Endothelial cell of umbilical vein (primary cell): ENCODE measurements around the gene HMCN1. TPM values are rescaled to one million over a fixed set of nuclear protein-coding genes. Genes with fewer than 3 reads are reported as not detected.

Source experiments
- BruUV-seq: library from RNA; stranded (reverse); fragments of 400-500 nt; replicated peaks from 2 replicates; lab custom pipeline; 2021; lab: Mats Ljungman, UMichigan
- CTCF ChIA-PET: fragments of 300-600, 350-600 bp; sonication (Branson Sonifier 250); formaldehyde crosslinking; loops from one replicate; lab custom pipeline; 2021; ENCODE audit warnings: antibody characterized with exemption, inconsistent platforms; lab: Charles Lee
- POLR2A ChIA-PET: fragments of 300-600, 350-600 bp; sonication (Branson Sonifier 250); formaldehyde crosslinking; loops from one replicate; lab custom pipeline; 2021; ENCODE audit warnings: antibody characterized with exemption, inconsistent platforms; lab: Charles Lee
- DNase-seq: peaks from one replicate; pipeline ENCODE4 v3.0.0-alpha.2; 2011; ENCODE audit warnings: low read depth, low spot score
- FAIRE-seq: peaks from 2 replicates; lab custom pipeline; 2011; peaks lifted over from hg19 to GRCh38; lab: Jason Lieb, UNC
- H2AFZ ChIP-seq: 2 replicates; pipeline ENCODE4 v1.6.0; 2012; ENCODE audit warnings: low read depth, low read length, control low read depth, inconsistent platforms
- H3K27ac ChIP-seq: 2 replicates; pipeline ENCODE4 v1.5.1; 2011; ENCODE audit warnings: low read depth, mild to moderate bottlenecking, control low read depth, low read length, moderate library complexity; ENCODE audit not compliant: insufficient read depth
- H3K27me3 ChIP-seq, 2 experiments: 2 replicates each; pipeline versions ENCODE4 v1.6.0 to v1.6.1; 2011; ENCODE audit warnings: low read length in 2 of 2, mixed read lengths in 1 of 2; ENCODE audit not compliant: control insufficient read depth in 2 of 2, insufficient read depth in 2 of 2
- H3K36me3 ChIP-seq, 2 experiments: 2 replicates in 1 of 2; 3 replicates in 1 of 2; pipeline ENCODE4 v1.5.1; 2011; ENCODE audit warnings: low read length in 2 of 2, mild to moderate bottlenecking in 1 of 2, moderate library complexity in 1 of 2; ENCODE audit not compliant: control insufficient read depth in 2 of 2, insufficient read depth in 2 of 2; ENCODE audit errors: extremely low read depth in 1 of 2
- H3K4me1 ChIP-seq: 3 replicates; pipeline ENCODE4 v1.5.1; 2011; ENCODE audit warnings: mild to moderate bottlenecking, low read length; ENCODE audit not compliant: control insufficient read depth, insufficient read depth; ENCODE audit errors: extremely low read depth
- H3K4me2 ChIP-seq: 2 replicates; pipeline ENCODE4 v1.6.1; 2011; ENCODE audit warnings: low read length, control low read depth, mixed read lengths; ENCODE audit not compliant: insufficient read depth
- H3K4me3 ChIP-seq, 3 experiments: fragments of 200-600 bp in 1 of 3; sonication (generic), shearing (Covaris generic) in 1 of 3; replicated peaks in 1 of 3; 2 replicates each; pipeline ENCODE4 v1.5.1; 2011 to 2016; ENCODE audit warnings: control low read depth in 3 of 3, low read length in 3 of 3, mild to moderate bottlenecking in 2 of 3, inconsistent platforms in 1 of 3, low read depth in 1 of 3, moderate library complexity in 1 of 3; ENCODE audit not compliant: insufficient read depth in 1 of 3
- H3K79me2 ChIP-seq: 2 replicates; pipeline ENCODE4 v1.6.0; 2012; ENCODE audit warnings: low read length, inconsistent platforms; ENCODE audit not compliant: control insufficient read depth, insufficient read depth
- H3K9ac ChIP-seq: replicated peaks from 2 replicates; pipeline ENCODE3; 2011; ENCODE audit warnings: low read length, control low read depth; ENCODE audit not compliant: insufficient read depth; ENCODE audit errors: extremely low read depth
- H3K9me1 ChIP-seq: replicated peaks from 3 replicates; pipeline ENCODE4 v1.6.0; 2011; ENCODE audit warnings: mild to moderate bottlenecking, low read length; ENCODE audit not compliant: control insufficient read depth, insufficient read depth; ENCODE audit errors: extremely low read depth
- H3K9me3 ChIP-seq: replicated peaks from 2 replicates; pipeline ENCODE4 v1.5.1; 2012; ENCODE audit warnings: low read length, inconsistent platforms; ENCODE audit not compliant: control insufficient read depth, insufficient read depth
- H4K20me1 ChIP-seq: replicated peaks from 2 replicates; pipeline ENCODE3; 2011; ENCODE audit warnings: mild to moderate bottlenecking, low read length; ENCODE audit not compliant: control insufficient read depth, insufficient read depth; ENCODE audit errors: extremely low read depth
- GATA2 ChIP-seq: IDR thresholded peaks from 2 replicates; pipeline ENCODE4 v1.7.0; 2011; ENCODE audit warnings: low read depth, mild to moderate bottlenecking, moderate library complexity, mixed read lengths, low read length; ENCODE audit not compliant: insufficient read length, insufficient read depth
- MAX ChIP-seq: IDR thresholded peaks from 2 replicates; pipeline ENCODE4 v1.6.1; 2011; ENCODE audit not compliant: insufficient read depth, insufficient read length
- MYC ChIP-seq: IDR thresholded peaks from one replicate; pipeline ENCODE4 v1.6.1; 2011; ENCODE audit warnings: mild to moderate bottlenecking, low read depth, low read length
- POLR2AphosphoS5 ChIP-seq: IDR thresholded peaks from 2 replicates; pipeline ENCODE4 v1.6.1; 2012; ENCODE audit warnings: low read depth, mild to moderate bottlenecking, control low read depth, low read length, moderate library complexity; ENCODE audit not compliant: insufficient read depth
- dilution Hi-C: fragments of 300-500 bp; cut with MboI; formaldehyde crosslinking; loops from one replicate; pipeline ENCODE4 v1.15.0; 2019; ENCODE audit warnings: low sequenced_read_pairs; ENCODE audit not compliant: extremely low pct_ligation_motif_present
- intact Hi-C: fragments of 100-400 bp; cut with micrococcal nuclease; formaldehyde crosslinking; loops from one replicate; pipeline ENCODE4 v1.10.0; 2022
- polyA plus RNA-seq, 4 experiments: library from polyadenylated mRNA; depleted of rRNA in 3 of 4; stranded (reverse) in 3 of 4; unstranded in 1 of 4; fragments of >200 nt; gene quantifications; 2 replicates each; pipeline versions ENCODE4 v1.2.1 to v1.2.3, GENCODE V29; 2011 to 2012; ENCODE audit warnings: missing spikeins in 1 of 4
- total RNA-seq: library from RNA; stranded (reverse); gene quantifications from 2 replicates; pipeline ENCODE4 v1.2.3, GENCODE V29; 2021
- TF ChIP-seq, protein P1 (sequence below), 2 donors: IDR thresholded peaks; 1 replicate in 1 of 2; 2 replicates in 1 of 2; pipeline ENCODE4 v1.5.1; 2011; ENCODE audit warnings: low read length in 2 of 2, mild to moderate bottlenecking in 2 of 2, moderate library complexity in 2 of 2, control low read depth in 1 of 2, inconsistent platforms in 1 of 2, low read depth in 1 of 2; ENCODE audit not compliant: insufficient read depth in 1 of 2; ENCODE audit errors: extremely low read depth in 1 of 2

HMCN1 gene
- total and polyA plus RNA-seq, 2 donors (not counting 3 experiments of a cell fraction or from before 2014, with no cell fraction given): 10.3 to 16.0 TPM

DNA sequence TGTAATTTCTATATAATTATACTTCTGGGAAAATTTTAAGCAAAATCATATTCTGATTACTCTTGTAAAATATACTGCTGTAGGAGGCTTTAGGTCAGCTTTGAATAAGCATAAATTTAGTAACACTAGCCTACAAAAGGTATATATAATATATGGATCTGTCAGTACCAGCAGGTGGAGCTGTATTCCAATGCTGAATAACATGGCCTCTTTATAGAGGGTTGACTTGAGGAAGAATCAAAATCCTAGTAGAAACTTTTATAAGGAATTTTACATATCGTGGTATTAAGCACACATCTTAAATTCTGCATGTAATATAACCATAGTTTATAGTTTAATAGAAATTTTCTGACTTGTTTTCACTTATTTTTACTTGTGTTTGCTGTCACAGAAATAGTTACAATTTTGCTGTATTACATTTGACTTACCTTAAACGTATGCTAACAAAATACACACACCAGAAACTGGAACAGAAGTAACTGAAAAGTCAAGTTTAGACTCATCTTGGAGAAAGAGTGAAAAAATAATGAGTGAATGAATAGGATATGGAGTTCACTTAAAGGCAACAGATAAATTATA, 79.3 kb downstream of the HMCN1 start:
- DNase-seq: peak; percentile 80
- H3K79me2 ChIP-seq: no peaks in the 10 kb centered on the region
- dilution Hi-C loops: no loop called here
- no peak overlapping the region for H3K27ac ChIP-seq
- no peaks in the 10 kb centered on the region for H3K9me1 ChIP-seq
- no peaks in the 10 kb centered on the region for H3K36me3 ChIP-seq
- H3K4me2 ChIP-seq: no peak overlapping the region
- intact Hi-C loops: loop anchor here (1.0 to 10.0 kb wide), 6 partner anchors 93 to 491 kb away; no protein-coding TSS in a partner anchor
- H3K9ac ChIP-seq: no peak overlapping the region
- no peak for FAIRE-seq
- H3K9me3 ChIP-seq: no peaks in the 10 kb centered on the region
- TF ChIP-seq MAX: no peak
- TF ChIP-seq, protein P1, sequence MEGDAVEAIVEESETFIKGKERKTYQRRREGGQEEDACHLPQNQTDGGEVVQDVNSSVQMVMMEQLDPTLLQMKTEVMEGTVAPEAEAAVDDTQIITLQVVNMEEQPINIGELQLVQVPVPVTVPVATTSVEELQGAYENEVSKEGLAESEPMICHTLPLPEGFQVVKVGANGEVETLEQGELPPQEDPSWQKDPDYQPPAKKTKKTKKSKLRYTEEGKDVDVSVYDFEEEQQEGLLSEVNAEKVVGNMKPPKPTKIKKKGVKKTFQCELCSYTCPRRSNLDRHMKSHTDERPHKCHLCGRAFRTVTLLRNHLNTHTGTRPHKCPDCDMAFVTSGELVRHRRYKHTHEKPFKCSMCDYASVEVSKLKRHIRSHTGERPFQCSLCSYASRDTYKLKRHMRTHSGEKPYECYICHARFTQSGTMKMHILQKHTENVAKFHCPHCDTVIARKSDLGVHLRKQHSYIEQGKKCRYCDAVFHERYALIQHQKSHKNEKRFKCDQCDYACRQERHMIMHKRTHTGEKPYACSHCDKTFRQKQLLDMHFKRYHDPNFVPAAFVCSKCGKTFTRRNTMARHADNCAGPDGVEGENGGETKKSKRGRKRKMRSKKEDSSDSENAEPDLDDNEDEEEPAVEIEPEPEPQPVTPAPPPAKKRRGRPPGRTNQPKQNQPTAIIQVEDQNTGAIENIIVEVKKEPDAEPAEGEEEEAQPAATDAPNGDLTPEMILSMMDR (IDR thresholded peaks at IDR 0.05; ENCODE audit: extremely low read depth in 1 of 2, insufficient read depth in 1 of 2, low read depth in 1 of 2, low read length in 2 of 2): peak; percentile 26 to 40
- POLR2A ChIA-PET: no interaction called here
- BruUV-seq: no TSS peak
- H3K27me3 ChIP-seq: no peaks in the 10 kb centered on the region
- no peak overlapping the region for H3K4me3 ChIP-seq
- H3K4me1 ChIP-seq: no peaks in the 10 kb centered on the region
- H4K20me1 ChIP-seq: no peaks in the 10 kb centered on the region
- no peak overlapping the region for H2AFZ ChIP-seq
- CTCF ChIA-PET: interaction anchor here (0.7 to 4.9 kb wide), 24 partner anchors 8 to 406 kb away, joined by 3 to 69 read pairs (median 4); partner anchors contain the start of gene HMCN1

DNA sequence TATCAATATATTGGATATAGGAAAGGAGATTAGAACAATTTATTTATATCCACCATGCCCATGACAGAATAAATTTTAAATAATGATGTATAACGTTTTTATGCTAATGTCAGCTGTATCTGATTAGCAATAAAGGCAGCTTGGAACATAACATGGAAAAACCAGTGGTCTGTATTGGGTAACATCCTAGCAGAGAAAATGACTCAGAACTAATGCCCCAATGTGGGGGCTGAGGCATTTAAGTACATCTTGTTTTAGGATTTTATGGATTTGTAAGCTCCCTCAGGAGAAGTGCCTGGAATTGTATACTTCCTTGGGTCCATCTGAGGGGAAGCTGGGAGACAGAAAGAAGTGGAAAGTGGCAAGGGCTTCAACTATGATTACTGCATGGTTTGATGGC, 82.3 kb downstream of the HMCN1 start:
- POLR2A ChIA-PET: no interaction called here
- Histone ChIP-seq H2AFZ (no peak overlapping the region), H3K27me3 (no peaks in the 10 kb centered on the region), H4K20me1 (no peaks in the 10 kb centered on the region), H3K9me1 (no peaks in the 10 kb centered on the region), H3K4me2 (no peak overlapping the region), H3K79me2 (no peaks in the 10 kb centered on the region), H3K9ac (no peak overlapping the region), H3K4me1 (peaks cover 17% of the 10 kb centered on the region), H3K9me3 (no peaks in the 10 kb centered on the region), H3K27ac (no peak overlapping the region), H3K4me3 (no peak overlapping the region), H3K36me3 (no peaks in the 10 kb centered on the region)
- FAIRE-seq (no peak), DNase-seq (no peak)
- TF ChIP-seq MYC (no peak), POLR2AphosphoS5 (no peak), GATA2 (no peak), MAX (no peak)
- CTCF ChIA-PET: interaction anchor here (0.7 to 2.4 kb wide), 3 partner anchors 96 to 396 kb away, joined by 3 to 12 read pairs (median 3); no protein-coding TSS in a partner anchor
- intact Hi-C loops: loop anchor here (10.0 kb wide), 2 partner anchors 188 to 488 kb away; no protein-coding TSS in a partner anchor
- dilution Hi-C loops: no loop called here
- no TSS peak for BruUV-seq
